ENCODE results near the gene PERP.
"Not testable (repeated sequence)": the region's sequence is repeated elsewhere in the genome, so short reads cannot be mapped to it uniquely, and the experiment has no call there.

The PERP gene

GRCh38 chr6:138104618-138105213 lies 2.5 kb downstream of the PERP start:
- no peak for DNase-seq

DNA sequence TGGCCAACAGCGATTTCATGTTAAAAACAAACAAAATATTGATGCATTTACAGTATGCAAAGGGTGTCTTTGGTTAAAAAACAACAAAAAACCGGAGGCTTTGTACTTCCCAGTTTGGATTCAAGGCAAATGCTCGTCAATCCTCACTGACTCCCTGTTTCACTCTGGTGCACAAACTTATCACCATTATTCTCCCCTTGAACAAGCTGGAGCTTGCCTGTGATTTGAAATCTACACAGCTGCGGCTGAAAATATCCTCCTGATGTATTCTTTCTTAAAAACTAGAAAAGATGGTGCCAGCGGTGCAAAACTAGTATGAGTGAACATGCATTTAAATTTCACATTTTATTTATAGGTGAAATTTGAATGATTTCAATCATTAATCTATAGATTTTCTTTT lies 3.3 kb downstream of the PERP start:
- DNase-seq, result no peak

DNA sequence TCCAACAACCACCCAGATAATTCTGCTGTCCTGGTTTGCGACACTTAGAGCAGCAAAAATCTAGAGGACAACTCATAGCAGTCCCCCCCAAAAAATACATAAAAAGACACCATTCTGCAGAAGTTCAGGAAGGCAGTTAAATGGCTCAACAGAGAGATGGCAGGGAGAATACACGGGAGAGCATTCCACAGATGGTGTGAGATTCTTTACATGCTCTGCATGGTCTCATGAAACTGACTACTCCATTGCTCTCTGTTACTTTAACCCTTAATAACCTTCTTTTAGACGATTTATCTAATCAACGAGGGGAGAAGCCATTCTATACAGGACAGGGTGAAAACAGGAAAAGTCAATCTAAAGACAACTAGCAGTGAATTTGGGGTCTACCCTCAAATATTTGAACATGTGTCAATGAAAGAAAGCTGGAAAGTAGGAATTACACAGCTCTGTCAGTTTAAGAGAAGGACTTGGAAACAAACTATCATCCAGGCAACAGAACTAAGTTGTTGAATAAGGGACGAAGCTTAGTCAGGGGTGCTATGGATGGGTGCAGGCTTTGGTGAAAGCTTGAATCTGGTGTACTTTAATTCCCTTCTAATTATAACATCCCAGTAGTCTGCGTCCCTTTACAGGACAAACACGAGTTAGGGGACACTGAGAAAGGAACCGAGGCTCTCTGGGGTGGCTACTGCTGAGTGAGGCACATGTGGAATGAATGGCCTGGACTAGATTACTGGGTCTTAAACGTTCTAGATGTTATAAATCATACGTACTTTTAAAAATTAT lies 5.1 kb downstream of the PERP start:
- DNase-seq, result no peak

DNA sequence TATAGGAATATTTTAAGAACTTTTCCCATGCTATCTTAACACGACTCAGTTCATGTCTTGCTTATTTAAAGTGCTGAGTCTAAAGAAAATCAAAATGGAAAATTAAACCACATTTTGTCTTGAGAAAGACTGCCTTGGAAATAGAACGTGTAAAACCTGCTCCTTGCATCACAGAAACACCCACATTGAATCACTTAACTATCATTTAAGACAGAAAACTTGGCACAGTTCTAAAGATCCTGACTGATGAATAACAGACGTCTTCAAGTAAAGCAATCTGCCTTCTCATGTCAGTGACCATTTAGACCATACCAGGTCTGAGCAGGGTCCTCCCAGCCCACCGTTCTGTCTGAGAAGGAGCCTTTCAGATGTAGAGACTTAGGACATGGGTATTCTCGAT lies 7.4 kb downstream of the PERP start:
- DNase-seq, result no peak

- DNase-seq, result no peak
These were observed 8.9 kb downstream of the PERP start for GRCh38 chr6:138098306-138098705.

- DNase-seq, result no peak
These were observed 13.0 kb downstream of the PERP start for GRCh38 chr6:138094260-138094659.

- DNase-seq, result no peak
These were observed 13.6 kb downstream of the PERP start for GRCh38 chr6:138093632-138094031.

GRCh38 chr6:138092686-138093085 lies 14.5 kb downstream of the PERP start:
- DNase-seq, result no peak

DNA sequence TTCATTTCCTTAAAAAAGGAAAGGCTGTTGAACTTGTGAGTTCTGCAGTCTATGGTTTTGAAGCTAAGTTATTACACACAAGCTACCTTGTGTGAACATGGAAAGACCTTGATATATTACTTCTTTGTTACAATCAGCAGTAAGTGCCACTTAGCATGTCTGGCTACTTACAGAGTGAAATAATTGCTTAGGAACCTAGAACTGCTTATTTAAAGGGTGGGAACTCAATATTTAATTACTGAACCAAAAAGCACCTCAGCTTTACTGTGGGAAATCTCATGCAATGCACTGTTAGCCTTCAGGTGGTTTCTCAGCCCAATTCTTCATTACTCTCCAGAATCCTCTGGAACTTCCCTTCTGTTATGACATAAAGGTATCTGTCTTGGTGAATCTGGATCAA lies 17.9 kb downstream of the PERP start:
- DNase-seq, result no peak

DNA sequence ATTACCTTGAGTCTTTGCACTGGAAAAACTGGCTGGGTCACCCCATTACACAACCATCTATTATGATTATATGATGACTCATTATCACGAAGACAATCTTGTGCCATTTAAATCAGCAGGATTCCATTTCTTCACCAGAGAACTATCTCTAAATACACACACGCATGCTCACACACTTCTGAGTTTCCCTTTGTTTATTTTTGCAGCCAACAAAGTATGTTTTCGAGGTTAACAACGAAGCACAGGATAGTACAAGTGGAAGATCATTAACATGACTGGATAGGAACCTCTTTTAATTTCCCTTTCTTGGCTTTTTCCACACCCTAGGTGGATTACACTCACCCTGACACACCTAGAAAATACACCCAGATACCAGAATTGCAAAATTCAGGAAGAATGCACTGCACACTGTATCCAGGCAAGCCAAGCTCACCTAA lies 18.9 kb downstream of the PERP start:
- no peak for DNase-seq

- no peak for DNase-seq
These were observed 19.5 kb downstream of the PERP start for GRCh38 chr6:138087593-138088325.

DNA sequence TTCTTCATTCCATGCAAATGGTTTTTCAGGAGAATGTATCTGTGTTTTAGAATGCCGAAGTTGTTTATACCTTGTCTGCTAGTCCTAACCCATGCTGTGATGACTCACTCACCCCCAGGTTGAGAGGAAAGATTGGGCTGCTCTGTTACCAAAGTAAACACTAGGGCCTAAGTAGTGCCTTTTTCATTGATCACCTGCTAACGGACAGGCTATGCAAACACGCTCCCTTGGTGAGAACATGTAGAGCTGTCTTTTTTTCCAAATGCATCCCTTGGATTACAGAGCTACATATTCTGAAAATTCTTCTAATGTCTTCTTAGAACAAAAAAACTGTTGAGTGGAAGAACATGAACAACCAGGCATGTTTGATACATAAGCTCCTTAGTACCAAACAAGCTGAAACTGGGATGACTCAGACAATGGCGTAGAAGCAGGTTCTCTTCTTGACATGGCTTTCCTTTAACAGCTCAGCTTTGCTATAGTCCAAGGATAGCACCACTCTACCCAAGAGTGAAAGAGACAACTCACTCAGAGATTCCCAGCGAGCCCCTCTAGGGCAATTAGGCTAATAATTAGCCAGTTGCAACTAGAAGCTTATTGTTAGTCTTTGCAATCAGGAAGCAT lies 20.5 kb downstream of the PERP start:
- no peak for DNase-seq

- DNase-seq, result no peak
These were observed 21.4 kb downstream of the PERP start for GRCh38 chr6:138085839-138086222.

- no peak for DNase-seq
These were observed 22.0 kb downstream of the PERP start for GRCh38 chr6:138084904-138085838.

GRCh38 chr6:138082232-138082631 lies 25.0 kb downstream of the PERP start:
- DNase-seq, result no peak

DNA sequence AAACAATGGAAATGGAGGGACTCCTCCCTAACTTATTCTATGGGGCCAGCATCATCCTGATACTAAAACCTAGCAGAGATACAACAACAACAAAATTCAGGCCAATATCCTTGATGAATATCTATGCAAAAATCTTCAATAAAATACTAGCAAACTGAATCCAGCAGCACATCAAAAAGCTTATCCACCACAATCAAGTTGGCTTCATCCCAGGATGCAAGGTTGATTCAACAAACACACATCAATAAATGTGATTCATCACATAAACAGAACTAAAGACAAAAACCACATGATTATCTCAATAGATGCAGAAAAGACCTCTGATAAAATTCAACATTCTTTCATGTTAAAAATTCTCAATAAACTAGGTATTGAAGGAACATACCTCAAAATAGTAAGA lies 27.7 kb downstream of the PERP start:
- not testable (repeated sequence) for DNase-seq

DNA sequence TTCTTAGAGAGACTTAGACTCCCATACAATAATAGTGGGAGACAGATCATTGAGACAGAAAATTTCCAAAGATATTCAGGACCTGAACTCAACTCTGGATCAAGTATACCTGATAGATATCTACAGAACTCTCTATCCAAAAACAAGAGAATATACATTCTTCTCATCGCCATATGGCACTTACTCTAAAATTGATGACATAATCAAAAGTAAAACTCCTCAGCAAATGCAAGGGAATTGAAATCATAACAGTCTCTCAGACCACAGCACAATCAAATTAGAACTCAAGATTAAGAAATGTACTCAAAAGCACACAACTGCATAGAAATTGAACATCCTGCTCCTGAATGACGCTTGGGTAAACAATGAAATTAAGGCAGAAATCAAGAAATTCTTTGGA lies 28.7 kb downstream of the PERP start:
- no peak for DNase-seq

DNA sequence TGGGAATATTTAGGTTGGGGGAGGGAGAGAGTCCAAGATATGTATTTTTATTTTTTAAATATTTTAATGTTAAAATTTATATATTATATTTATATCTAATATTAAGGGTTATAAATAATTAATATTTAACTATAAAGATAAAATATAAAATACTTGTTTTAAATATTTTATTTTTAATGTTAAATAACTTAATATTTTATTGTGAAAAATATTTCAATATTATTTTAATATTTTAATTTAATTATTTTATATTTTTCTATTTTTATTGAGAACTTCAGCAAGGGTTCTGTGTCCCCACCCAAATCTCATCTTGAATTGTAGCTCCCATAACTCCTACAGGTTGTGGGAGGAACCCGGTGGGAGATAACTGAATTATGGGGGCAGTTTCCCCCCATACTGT lies 34.0 kb downstream of the PERP start:
- DNase-seq, result no peak

GRCh38 chr6:138063726-138064125 lies 43.5 kb downstream of the PERP start:
- DNase-seq, result no peak

- no peak for DNase-seq
These were observed 52.2 kb downstream of the PERP start for GRCh38 chr6:138054982-138055381.

DNA sequence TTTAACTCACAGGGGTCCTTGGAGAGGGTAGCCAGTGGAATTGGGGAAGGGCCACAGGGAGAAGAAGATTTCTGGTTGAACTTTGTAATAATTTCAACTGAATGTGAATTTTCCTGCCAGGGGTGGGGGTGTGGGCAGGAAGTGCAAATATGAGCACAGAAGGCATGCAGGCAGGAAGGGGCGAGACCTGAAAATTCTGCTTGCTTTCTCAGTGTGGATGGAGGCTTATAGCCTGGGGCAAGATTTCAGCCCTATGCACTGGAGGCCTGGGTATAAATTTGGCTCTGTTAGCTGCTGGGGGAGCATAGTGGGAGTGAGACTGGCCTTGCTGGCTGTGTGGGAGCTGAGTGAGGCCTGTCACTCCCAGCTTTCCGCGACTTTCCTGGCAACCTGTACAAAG lies 54.4 kb downstream of the PERP start:
- DNase-seq, result no peak

DNA sequence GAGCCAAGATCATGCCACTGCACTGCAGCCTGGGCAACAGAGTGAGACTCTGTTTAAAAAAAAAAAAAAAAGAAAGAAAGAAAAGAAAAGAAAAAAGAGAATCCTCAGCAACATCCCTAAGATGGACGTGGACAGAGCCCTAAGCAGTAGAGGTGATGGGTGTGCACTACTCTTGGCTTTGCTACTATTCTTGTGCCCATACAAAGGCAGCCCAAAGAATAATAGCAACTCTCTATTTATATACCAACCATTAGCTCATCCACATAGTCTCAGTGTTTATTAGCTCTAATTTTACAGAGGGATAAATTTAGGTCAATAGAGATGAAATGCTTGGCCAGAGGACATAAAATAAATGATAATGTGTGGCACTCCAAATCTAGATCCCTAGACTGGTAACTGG lies 62.2 kb downstream of the PERP start:
- no peak for DNase-seq

- no peak for DNase-seq
These were observed 62.8 kb downstream of the PERP start for GRCh38 chr6:138044458-138044857.

All from NCI-H446 (cell line).